CD4-positive, alpha-beta T cell (primary cell): Measurements from ENCODE around the gene TBX3. TPM values are rescaled to one million over a fixed set of nuclear protein-coding genes. Genes with fewer than 3 reads are reported as not detected.

Experiments used
- ATAC-seq: fragments of 200-7000 bp; cut with Tn5 transposase; one replicate; pipeline ENCODE4 v1.10.0; 2022; ENCODE audit warnings: mild to moderate bottlenecking; ENCODE audit not compliant: poor library complexity
- CTCF ChIA-PET: fragments of 350-600 bp; sonication (Branson Sonifier 250); formaldehyde crosslinking; loops from one replicate; lab custom pipeline; 2021; ENCODE audit warnings: antibody characterized with exemption, inconsistent platforms; lab: Charles Lee
- POLR2A ChIA-PET: fragments of 350-600 bp; sonication (Branson Sonifier 250); formaldehyde crosslinking; loops from one replicate; lab custom pipeline; 2021; ENCODE audit warnings: antibody characterized with exemption, inconsistent platforms; lab: Charles Lee
- DNase-seq, 14 experiments: peaks; one replicate each; pipeline ENCODE4 v3.0.0-alpha.2; 2013 to 2020; ENCODE audit warnings: mixed read lengths in 2 of 14
- H3K27ac ChIP-seq, 2 donors: one replicate each; pipeline versions ENCODE4 v1.5.1 to v1.7.0; 2013; ENCODE audit warnings: low read length in 2 of 2, low read depth in 1 of 2, mild to moderate bottlenecking in 1 of 2
- H3K27me3 ChIP-seq, 2 experiments: 1 replicate in 1 of 2; 2 replicates in 1 of 2; pipeline versions ENCODE4 v1.6.1 to v1.7.0; 2013; ENCODE audit warnings: low read length in 2 of 2, control low read depth in 1 of 2, mild to moderate bottlenecking in 1 of 2, moderate library complexity in 1 of 2; ENCODE audit not compliant: insufficient read depth in 2 of 2, control insufficient read depth in 1 of 2
- H3K36me3 ChIP-seq: one replicate; pipeline ENCODE4 v1.6.1; 2013; ENCODE audit warnings: low read length, control low read depth; ENCODE audit not compliant: insufficient read depth
- H3K4me1 ChIP-seq: one replicate; pipeline ENCODE4 v1.6.1; 2013; ENCODE audit warnings: low read length, control low read depth; ENCODE audit not compliant: insufficient read depth
- H3K4me3 ChIP-seq: one replicate; pipeline ENCODE4 v1.5.1; 2013; ENCODE audit warnings: mild to moderate bottlenecking, low read length, moderate library complexity
- H3K9me3 ChIP-seq, 2 experiments: 1 replicate in 1 of 2; 2 replicates in 1 of 2; pipeline versions ENCODE4 v1.6.1 to v1.7.0; 2013; ENCODE audit warnings: low read length in 2 of 2, mild to moderate bottlenecking in 2 of 2, control low read depth in 1 of 2, moderate library complexity in 1 of 2; ENCODE audit not compliant: control insufficient read depth in 1 of 2, insufficient read depth in 1 of 2
- H3K27ac Mint-ChIP-seq: one replicate; pipeline ENCODE4 v1.8.0; 2020; ENCODE audit warnings: mixed read lengths
- H3K27me3 Mint-ChIP-seq: one replicate; pipeline ENCODE4 v1.8.0; 2021; ENCODE audit warnings: mixed read lengths
- H3K36me3 Mint-ChIP-seq: one replicate; pipeline ENCODE4 v1.8.0; 2021; ENCODE audit warnings: low read depth, mixed read lengths
- H3K4me1 Mint-ChIP-seq: one replicate; pipeline ENCODE4 v1.8.0; 2021; ENCODE audit warnings: low read depth, mixed read lengths
- H3K4me3 Mint-ChIP-seq: one replicate; pipeline ENCODE4 v1.8.0; 2020; ENCODE audit warnings: mild to moderate bottlenecking, mixed read lengths
- H3K9me3 Mint-ChIP-seq: one replicate; pipeline ENCODE4 v1.8.0; 2020; ENCODE audit warnings: mixed read lengths
- intact Hi-C, 2 experiments: fragments of 100-400 bp; cut with DNase I in 1 of 2; cut with micrococcal nuclease in 1 of 2; formaldehyde crosslinking; loops; one replicate each; pipeline versions ENCODE4 v1.15.1 to v1.9.0; 2023 to 2025; cut with DNase I, micrococcal nuclease
- total RNA-seq, 174 experiments: library from RNA in 2 of 174; stranded (reverse) in 2 of 174; gene quantifications; one replicate each; pipeline ENCODE4 v1.2.3 and lab custom pipeline; 2021 to 2026
- TF ChIP-seq, protein P1 (sequence below): fragments of 200-600 bp; IDR thresholded peaks from one replicate; pipeline ENCODE4 v1.8.0; 2022; ENCODE audit warnings: antibody characterized with exemption, mild to moderate bottlenecking

Gene TBX3
- total RNA-seq, 2 experiments from 2014 or later = 0.08 TPM; not detected in 1

DNA sequence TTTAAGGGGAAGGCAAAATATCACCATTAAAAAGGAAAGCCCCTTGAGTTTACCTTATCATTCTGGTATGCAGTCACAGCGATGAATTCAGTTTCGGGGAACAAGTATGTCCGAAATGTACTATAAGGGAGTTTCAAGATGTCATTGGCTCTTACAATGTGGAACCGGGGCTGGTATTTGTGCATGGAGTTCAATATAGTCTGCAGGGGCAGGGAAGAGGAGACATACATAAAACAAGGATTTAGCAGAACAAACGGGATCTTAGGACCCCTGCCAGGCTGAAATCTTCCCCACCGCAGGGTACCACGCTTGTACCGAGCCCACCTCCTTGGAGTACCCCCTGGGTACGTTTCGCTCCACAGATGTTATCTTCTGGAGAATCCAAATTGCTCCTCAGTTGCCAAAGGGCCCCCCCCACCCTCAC is 4.5 kb downstream of the TBX3 start:
- intact Hi-C loops = no loop called here
- no peak overlapping the region for H3K4me3 Mint-ChIP-seq

GRCh38 chr12:114678718-114679117 is 5.3 kb downstream of the TBX3 start:
- ChIA-PET POLR2A (no interaction called here), CTCF (no interaction called here)
- Mint-ChIP-seq H3K27me3 (peaks cover 93% of the 10 kb centered on the region), H3K4me3 (no peak overlapping the region), H3K27ac (no peak overlapping the region), H3K9me3 (peaks cover 2% of the 10 kb centered on the region), H3K4me1 (peaks cover 15% of the 10 kb centered on the region), H3K36me3 (no peaks in the 10 kb centered on the region)
- ATAC-seq (no peak), DNase-seq (no peak)
- H3K27ac ChIP-seq = no peak overlapping the region
- intact Hi-C loops = no loop called here
- no peaks in the 10 kb centered on the region for H3K36me3 ChIP-seq
- H3K9me3 ChIP-seq = peaks cover 0 to 24% of the 10 kb centered on the region in 2 experiments
- H3K27me3 ChIP-seq = peaks cover 68 to 87% of the 10 kb centered on the region in 2 experiments
- TF ChIP-seq, protein P1, sequence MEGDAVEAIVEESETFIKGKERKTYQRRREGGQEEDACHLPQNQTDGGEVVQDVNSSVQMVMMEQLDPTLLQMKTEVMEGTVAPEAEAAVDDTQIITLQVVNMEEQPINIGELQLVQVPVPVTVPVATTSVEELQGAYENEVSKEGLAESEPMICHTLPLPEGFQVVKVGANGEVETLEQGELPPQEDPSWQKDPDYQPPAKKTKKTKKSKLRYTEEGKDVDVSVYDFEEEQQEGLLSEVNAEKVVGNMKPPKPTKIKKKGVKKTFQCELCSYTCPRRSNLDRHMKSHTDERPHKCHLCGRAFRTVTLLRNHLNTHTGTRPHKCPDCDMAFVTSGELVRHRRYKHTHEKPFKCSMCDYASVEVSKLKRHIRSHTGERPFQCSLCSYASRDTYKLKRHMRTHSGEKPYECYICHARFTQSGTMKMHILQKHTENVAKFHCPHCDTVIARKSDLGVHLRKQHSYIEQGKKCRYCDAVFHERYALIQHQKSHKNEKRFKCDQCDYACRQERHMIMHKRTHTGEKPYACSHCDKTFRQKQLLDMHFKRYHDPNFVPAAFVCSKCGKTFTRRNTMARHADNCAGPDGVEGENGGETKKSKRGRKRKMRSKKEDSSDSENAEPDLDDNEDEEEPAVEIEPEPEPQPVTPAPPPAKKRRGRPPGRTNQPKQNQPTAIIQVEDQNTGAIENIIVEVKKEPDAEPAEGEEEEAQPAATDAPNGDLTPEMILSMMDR = no peak
- no peak overlapping the region for H3K4me3 ChIP-seq
- peaks cover 11% of the 10 kb centered on the region for H3K4me1 ChIP-seq

More for the DNA sequence above, 4.5 kb downstream of the TBX3 start:
- Mint-ChIP-seq H3K27ac (no peak overlapping the region), H3K36me3 (peaks cover 6% of the 10 kb centered on the region), H3K4me1 (peaks cover 23% of the 10 kb centered on the region), H3K27me3 (peaks cover 97% of the 10 kb centered on the region), H3K9me3 (peaks cover 2% of the 10 kb centered on the region)
- ChIA-PET POLR2A (no interaction called here), CTCF (no interaction called here)
- peaks cover 0 to 27% of the 10 kb centered on the region in 2 experiments for H3K9me3 ChIP-seq
- H3K27ac ChIP-seq = no peak overlapping the region
- peaks cover 68 to 83% of the 10 kb centered on the region in 2 experiments for H3K27me3 ChIP-seq
- peaks cover 19% of the 10 kb centered on the region for H3K4me1 ChIP-seq
- H3K36me3 ChIP-seq = no peaks in the 10 kb centered on the region
- ATAC-seq = no peak
- TF ChIP-seq, protein P1 = no peak
- H3K4me3 ChIP-seq = no peak overlapping the region
- DNase-seq = no peak

DNA sequence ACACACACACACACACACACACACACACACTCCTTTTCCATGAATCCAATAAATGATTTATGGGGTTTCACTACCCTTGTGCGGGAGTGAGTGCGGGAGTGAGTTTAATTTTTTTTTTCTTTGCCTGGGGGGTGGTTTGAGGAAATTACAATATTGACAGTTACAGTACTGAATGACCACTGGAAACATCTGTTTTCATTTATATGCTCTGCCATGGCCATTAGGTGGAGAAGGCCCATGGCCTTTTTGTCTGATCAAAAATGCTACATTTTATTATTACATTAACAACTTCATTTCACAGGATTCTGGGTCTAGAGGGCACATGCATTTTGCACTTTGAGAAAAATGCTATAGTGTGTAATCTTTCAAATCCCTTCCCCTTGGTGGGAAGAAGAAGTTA is 5.9 kb downstream of the TBX3 start:
- TF ChIP-seq, protein P1 = no peak
- H3K36me3 Mint-ChIP-seq = no peaks in the 10 kb centered on the region
- ChIA-PET CTCF (no interaction called here), POLR2A (no interaction called here)
- H3K27ac Mint-ChIP-seq = no peak overlapping the region
- Histone ChIP-seq H3K27me3 (peaks cover 68 to 88% of the 10 kb centered on the region in 2 experiments), H3K4me1 (peaks cover 4% of the 10 kb centered on the region), H3K36me3 (no peaks in the 10 kb centered on the region), H3K4me3 (no peak overlapping the region), H3K27ac (no peak overlapping the region), H3K9me3 (peaks cover 0 to 21% of the 10 kb centered on the region in 2 experiments)
- no peak for ATAC-seq
- peaks cover 2% of the 10 kb centered on the region for H3K9me3 Mint-ChIP-seq
- DNase-seq = no peak
- H3K4me3 Mint-ChIP-seq = no peak overlapping the region
- peaks cover 8% of the 10 kb centered on the region for H3K4me1 Mint-ChIP-seq
- H3K27me3 Mint-ChIP-seq = peaks cover 93% of the 10 kb centered on the region
- intact Hi-C loops = no loop called here
